Fibroblast of villous mesenchyme (primary cell): ENCODE data around the gene RAD21L1. TPM values are rescaled to one million over a fixed set of nuclear protein-coding genes. Genes with fewer than 3 reads are reported as not detected.

Source experiments
- DNase-seq: peaks from one replicate; pipeline ENCODE4 v3.0.0-alpha.2; 2010; ENCODE audit warnings: low read depth
- H3K4me3 ChIP-seq: 2 replicates; pipeline ENCODE4 v1.5.1; 2011; ENCODE audit warnings: low read depth, mild to moderate bottlenecking, low read length
- CTCF ChIP-seq: IDR thresholded peaks from 2 replicates; pipeline ENCODE4 v1.5.1; 2012; ENCODE audit warnings: low read depth, mild to moderate bottlenecking, low read length; ENCODE audit not compliant: insufficient read depth
- total RNA-seq: library from RNA; depleted of rRNA; stranded (reverse); fragments of >200 nt; gene quantifications from 2 replicates; pipeline ENCODE4 v1.2.3, GENCODE V29; 2012

Gene RAD21L1
- total RNA-seq, 1 donor = not detected

GRCh38 chr20:1275919-1276318, 50.1 kb downstream of the RAD21L1 start:
- no peak for DNase-seq
- TF ChIP-seq CTCF = no peak
- no peak overlapping the region for H3K4me3 ChIP-seq

GRCh38 chr20:1277529-1278322, 51.9 kb downstream of the RAD21L1 start:
- no peak overlapping the region for H3K4me3 ChIP-seq
- DNase-seq = no peak
- no peak for TF ChIP-seq CTCF

- DNase-seq = no peak
- H3K4me3 ChIP-seq = no peak overlapping the region
- no peak for TF ChIP-seq CTCF
Measured at GRCh38 chr20:1278993-1279392, 53.1 kb downstream of the RAD21L1 start.

- H3K4me3 ChIP-seq = no peak overlapping the region
- no peak for TF ChIP-seq CTCF
- DNase-seq = no peak
Measured at GRCh38 chr20:1280195-1281102, 54.6 kb downstream of the RAD21L1 start.

GRCh38 chr20:1281279-1282057, 55.6 kb downstream of the RAD21L1 start:
- no peak overlapping the region for H3K4me3 ChIP-seq
- no peak for DNase-seq
- no peak for TF ChIP-seq CTCF

- DNase-seq = no peak
- no peak for TF ChIP-seq CTCF
- no peak overlapping the region for H3K4me3 ChIP-seq
Measured at GRCh38 chr20:1282966-1283365, 57.1 kb downstream of the RAD21L1 start.
